ENCODE data around the gene PDIA5.
A peak's percentile ranks its signal among the peaks of the same experiment; 100 is the strongest.
"Not testable (repeated sequence)": the region's sequence is repeated elsewhere in the genome, so short reads cannot be mapped to it uniquely, and the experiment has no call there.

PDIA5 gene

DNA sequence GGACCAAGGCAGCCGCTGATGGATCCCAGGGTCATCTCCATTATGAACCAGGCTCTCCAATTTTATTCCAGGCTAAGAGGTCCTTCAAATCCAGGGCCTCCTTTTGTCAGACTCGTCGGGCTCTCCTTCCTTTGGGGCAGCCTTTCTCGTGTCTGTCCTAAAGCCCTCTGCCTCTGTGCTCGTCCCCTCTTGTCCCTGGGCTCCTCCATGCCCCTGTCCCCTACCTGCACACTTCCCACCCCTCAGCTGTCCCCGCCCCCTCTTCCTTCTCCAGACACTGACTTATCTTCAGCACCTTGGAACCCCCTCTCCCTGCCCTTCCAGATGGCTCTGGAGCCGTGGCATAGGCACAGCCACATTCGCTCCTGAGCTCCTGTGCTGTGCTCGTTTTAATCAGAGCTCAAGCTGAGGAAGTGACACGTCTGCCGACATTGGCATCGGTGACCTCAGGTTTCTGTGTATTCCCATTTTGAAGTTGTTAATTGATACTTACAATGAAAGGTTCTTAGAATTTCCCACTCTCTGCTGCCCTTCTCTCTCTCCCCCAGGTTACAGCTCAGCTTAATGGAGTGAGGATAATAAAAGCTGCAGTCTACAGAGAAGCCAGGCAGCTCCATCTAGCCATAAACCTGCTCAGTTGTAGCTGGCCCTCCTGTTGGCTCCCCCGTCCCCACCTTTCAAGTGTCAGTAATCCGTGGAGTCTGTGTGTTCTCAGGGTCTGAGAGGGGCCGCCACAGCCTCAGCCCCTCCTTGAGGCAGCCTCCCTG, 83.8 kb downstream of the PDIA5 start:
- ChIA-PET POLR2A (no interaction called here), CTCF (interaction anchor here (0.7 kb wide), 1 partner anchor 12 kb away, joined by 3 read pairs; no protein-coding TSS in a partner anchor)
- TF ChIP-seq, protein P1, sequence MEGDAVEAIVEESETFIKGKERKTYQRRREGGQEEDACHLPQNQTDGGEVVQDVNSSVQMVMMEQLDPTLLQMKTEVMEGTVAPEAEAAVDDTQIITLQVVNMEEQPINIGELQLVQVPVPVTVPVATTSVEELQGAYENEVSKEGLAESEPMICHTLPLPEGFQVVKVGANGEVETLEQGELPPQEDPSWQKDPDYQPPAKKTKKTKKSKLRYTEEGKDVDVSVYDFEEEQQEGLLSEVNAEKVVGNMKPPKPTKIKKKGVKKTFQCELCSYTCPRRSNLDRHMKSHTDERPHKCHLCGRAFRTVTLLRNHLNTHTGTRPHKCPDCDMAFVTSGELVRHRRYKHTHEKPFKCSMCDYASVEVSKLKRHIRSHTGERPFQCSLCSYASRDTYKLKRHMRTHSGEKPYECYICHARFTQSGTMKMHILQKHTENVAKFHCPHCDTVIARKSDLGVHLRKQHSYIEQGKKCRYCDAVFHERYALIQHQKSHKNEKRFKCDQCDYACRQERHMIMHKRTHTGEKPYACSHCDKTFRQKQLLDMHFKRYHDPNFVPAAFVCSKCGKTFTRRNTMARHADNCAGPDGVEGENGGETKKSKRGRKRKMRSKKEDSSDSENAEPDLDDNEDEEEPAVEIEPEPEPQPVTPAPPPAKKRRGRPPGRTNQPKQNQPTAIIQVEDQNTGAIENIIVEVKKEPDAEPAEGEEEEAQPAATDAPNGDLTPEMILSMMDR (IDR thresholded peaks at IDR 0.05; ENCODE audit: control extremely low read depth, extremely low read depth, low read depth, missing control alignments) = no peak
- no peak for DNase-seq (ENCODE audit: extremely low spot score)

DNA sequence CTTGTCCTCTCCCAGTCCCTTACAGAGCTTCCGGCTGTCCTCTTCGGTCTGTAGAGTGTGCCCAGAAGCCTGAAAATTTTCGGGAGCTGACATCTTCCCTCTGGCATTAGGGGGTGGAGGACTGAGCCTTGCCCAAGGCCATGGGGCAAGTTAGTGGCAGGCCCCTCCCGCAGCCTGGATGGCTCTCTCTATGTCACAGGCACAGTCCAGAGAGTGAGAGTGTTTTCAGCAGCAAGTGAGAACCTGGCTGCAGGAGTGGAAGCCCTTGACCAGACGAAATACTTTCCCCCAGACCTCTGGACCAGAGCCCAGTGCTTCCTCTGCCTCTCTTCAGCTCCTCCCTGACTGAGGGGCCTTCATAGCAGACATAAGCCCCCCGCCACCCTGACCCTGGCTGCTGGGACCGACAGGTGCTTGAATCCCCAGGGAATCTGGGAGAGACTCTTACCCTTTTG, 84.5 kb downstream of the PDIA5 start:
- ChIA-PET POLR2A (no interaction called here), CTCF (interaction anchor here (0.7 kb wide), 1 partner anchor 13 kb away, joined by 3 read pairs; no protein-coding TSS in a partner anchor)
- no peak for DNase-seq (ENCODE audit: extremely low spot score)
- TF ChIP-seq, protein P1 (IDR thresholded peaks at IDR 0.05; ENCODE audit: control extremely low read depth, extremely low read depth, low read depth, missing control alignments) = no peak

DNA sequence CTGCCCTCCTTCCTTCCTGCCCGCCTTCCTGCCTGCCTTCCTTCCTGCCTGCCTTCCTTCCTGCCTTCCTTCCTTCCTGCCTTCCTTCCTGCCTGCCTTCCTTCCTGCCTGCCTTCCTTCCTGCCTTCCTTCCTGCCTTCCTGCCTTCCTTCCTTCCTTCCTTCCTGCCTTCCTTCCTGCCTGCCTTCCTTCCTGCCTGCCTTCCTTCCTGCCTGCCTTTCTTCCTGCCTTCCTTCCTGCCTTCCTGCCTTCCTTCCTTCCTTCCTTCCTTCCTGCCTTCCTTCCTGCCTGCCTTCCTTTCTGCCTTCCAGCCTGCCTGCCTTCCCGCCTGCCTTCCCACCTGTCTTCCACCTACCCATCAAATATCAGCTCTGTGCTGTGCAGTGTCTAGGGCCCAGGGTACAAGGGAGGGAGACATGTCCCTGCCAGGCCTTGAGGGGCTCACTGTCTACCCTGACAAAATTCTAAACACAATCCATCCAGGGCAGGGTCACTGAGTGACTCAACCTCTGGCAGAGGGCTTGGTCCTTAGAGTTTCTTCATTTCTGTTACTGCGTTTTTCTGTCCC, 85.1 kb downstream of the PDIA5 start:
- CTCF ChIA-PET; POLR2A ChIA-PET; DNase-seq (ENCODE audit: extremely low spot score): not testable (repeated sequence)

DNA sequence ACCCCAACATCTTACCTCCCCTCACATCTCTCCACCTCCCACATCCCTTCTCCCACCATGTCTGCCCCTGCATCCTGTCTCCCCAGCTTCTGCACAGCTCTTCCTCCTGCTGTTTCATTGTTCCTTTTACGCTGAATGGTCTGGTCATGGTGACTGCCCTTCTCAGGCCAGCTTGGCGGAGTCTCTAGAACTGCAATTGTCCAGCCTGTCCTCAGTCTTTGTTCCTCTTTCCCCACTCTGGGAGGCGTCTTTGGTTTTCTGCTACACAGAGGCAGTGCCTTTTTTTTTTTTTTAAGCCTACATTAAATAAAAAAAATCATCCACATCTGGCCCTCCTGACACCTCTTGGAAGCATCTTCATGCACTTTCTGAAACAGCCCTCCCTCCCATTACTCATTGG, 85.9 kb downstream of the PDIA5 start:
- POLR2A ChIA-PET = no interaction called here
- CTCF ChIA-PET = interaction anchor here (1.0 kb wide), 1 partner anchor 26 kb away, joined by 3 read pairs; no protein-coding TSS in a partner anchor
- TF ChIP-seq, protein P1 (IDR thresholded peaks at IDR 0.05; ENCODE audit: control extremely low read depth, extremely low read depth, low read depth, missing control alignments) = no peak

DNA sequence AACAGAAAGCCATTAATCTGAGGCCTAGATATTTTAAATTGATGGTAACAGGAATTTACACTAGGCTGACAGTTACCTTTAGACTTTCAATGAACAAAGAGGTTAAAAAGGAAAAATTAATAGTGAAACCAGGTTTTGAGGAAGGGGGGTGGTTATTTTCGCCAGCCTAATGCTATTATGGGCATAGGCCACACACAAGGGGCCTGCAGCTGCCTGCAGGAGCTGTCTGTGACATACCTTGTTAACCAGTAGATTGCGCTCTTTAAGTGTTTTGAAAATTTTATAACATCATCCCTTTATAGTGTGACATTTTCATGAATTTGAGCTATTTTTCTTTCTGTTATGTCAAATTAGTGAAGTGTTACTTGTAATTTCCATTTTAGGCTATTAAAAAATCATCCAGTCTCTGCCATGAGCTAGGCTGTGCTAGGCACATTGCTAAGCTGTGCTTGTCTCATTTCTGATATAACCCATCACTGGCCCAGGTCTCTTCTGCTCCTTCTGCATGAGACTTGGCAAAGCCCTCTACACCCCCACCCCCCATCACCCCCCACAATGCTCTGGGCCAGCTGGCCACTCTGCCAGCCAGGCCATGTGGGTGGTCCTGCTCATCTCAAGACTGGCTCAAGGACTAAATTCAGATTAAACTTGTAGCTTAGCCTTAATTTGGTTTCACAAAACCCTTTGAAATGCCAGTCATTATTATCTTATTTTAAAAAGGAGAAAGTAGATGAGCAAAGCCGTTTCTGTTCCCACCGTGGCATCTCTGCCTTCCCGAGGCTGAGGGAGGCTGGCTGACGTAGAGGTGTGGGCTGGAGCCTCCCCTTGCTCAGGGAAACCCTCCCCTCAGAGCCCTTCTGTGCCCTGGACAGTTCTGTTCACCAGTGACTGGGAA, 86.5 kb downstream of the PDIA5 start:
- CTCF ChIA-PET = interaction anchor here (1.0 to 1.3 kb wide), 2 partner anchors 8 to 27 kb away, joined by 3 read pairs; no protein-coding TSS in a partner anchor
- DNase-seq (ENCODE audit: extremely low spot score) = peak; percentile 35
- POLR2A ChIA-PET = no interaction called here
- TF ChIP-seq, protein P1 (IDR thresholded peaks at IDR 0.05; ENCODE audit: control extremely low read depth, extremely low read depth, low read depth, missing control alignments) = no peak

More for the DNA sequence above, 85.9 kb downstream of the PDIA5 start:
- DNase-seq (ENCODE audit: extremely low spot score) = no peak

DNA sequence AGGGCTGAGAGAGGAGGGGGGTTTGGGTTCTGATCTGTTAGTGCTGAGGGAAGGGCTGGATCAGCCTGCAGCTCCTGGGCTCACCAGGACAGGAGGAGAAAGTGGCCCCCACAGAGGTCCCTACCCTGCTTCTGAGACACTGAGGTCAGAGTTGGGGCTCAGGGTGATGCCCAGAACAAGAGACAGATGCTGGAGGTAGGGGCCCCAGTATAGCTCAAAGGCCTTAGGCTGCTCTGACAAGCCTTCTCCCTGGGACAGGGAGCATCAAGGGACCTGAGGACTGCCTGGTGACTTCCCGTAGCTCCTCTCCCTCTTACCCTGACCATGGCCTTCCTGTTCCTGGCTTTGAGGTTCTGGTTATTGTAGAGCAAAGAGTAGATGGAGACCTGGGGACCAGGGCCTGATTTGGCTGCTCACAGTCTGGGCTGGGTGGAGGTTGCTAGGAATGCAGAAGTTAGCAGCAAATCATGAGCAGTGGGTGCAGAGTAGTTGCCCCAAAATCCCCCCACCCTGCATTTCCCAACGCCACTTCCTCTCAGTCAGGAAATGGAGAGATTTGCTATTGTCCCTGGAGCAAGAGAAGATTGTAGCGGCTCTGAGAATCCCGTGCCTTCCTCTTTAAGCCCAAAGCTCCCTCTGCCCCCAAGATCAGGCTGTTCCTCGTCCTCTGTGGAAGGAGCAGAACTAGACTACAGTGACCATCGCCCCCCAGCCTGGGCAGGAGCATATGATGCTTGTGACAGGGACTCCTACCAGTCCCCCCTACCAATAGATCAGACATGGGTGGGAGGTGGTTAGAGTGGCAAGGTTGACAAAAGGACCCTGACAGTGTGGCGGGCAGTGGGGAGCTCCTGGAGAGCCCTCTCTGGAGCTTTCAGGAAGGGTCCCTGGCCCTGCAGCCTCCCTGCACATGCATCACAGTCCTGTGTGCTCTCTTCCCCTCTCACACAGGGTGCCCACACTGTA, 87.5 kb downstream of the PDIA5 start:
- TF ChIP-seq, protein P1 (IDR thresholded peaks at IDR 0.05; ENCODE audit: control extremely low read depth, extremely low read depth, low read depth, missing control alignments) = no peak
- no peak for DNase-seq (ENCODE audit: extremely low spot score)
- POLR2A ChIA-PET = no interaction called here

More for the DNA sequence above, 87.5 kb downstream of the PDIA5 start:
- CTCF ChIA-PET = interaction anchor here (1.3 kb wide), 1 partner anchor 9 kb away, joined by 3 read pairs; no protein-coding TSS in a partner anchor
